Activated CD4-positive, alpha-beta T cell treated with anti-CD3 and anti-CD28 coated beads for 4 hours (primary cell): Measurements from ENCODE around the gene TMEM238L.
A peak's percentile ranks its signal among the peaks of the same experiment; 100 is the strongest.
"Not testable (repeated sequence)": the region's sequence is repeated elsewhere in the genome, so short reads cannot be mapped to it uniquely, and the experiment has no call there.

Experiments used
- DNase-seq, 2 donors: peaks; one replicate each; pipeline ENCODE4 v3.0.0-alpha.2; 2020

The TMEM238L gene

GRCh38 chr17:10803830-10804475 is at the start of gene TMEM238L:
TMEM238L (minus strand) TSS chr17:10804099; CDS start chr17:10803963, 136 bp downstream.
- DNase-seq = no peak

GRCh38 chr17:10846636-10847035 is 42.7 kb upstream of the TMEM238L start:
- DNase-seq = not testable (repeated sequence)

- no peak for DNase-seq
These were observed 41.5 kb upstream of the TMEM238L start for GRCh38 chr17:10845388-10845751.

- DNase-seq = peak; percentile 73 to 76
These were observed 40.9 kb upstream of the TMEM238L start for GRCh38 chr17:10844621-10845387.

- DNase-seq = peak; percentile 2 to 3
These were observed 39.9 kb upstream of the TMEM238L start for GRCh38 chr17:10843811-10844210.

- DNase-seq = no peak
These were observed 38.8 kb upstream of the TMEM238L start for GRCh38 chr17:10842658-10843057.

- no peak for DNase-seq
These were observed 34.8 kb upstream of the TMEM238L start for GRCh38 chr17:10838682-10839081.

- DNase-seq = no peak
These were observed 34.0 kb upstream of the TMEM238L start, which contains the start of gene PIRT for GRCh38 chr17:10837921-10838320. PIRT (minus strand) TSS chr17:10838087; CDS start chr17:10825645, 12,442 bp downstream.

- no peak for DNase-seq
These were observed 33.2 kb upstream of the TMEM238L start for GRCh38 chr17:10836966-10837590.

GRCh38 chr17:10836145-10836544 is 32.2 kb upstream of the TMEM238L start:
- no peak for DNase-seq

- DNase-seq = no peak
These were observed 27.8 kb upstream of the TMEM238L start for GRCh38 chr17:10831696-10832095.

GRCh38 chr17:10827898-10828552 is 24.1 kb upstream of the TMEM238L start:
- DNase-seq = no peak

- no peak for DNase-seq
These were observed 21.0 kb upstream of the TMEM238L start for GRCh38 chr17:10824874-10825273.

- DNase-seq = no peak
These were observed 17.9 kb upstream of the TMEM238L start for GRCh38 chr17:10821770-10822169.

GRCh38 chr17:10821054-10821453 is 17.2 kb upstream of the TMEM238L start:
- no peak for DNase-seq

GRCh38 chr17:10815319-10815718 is 11.4 kb upstream of the TMEM238L start:
- no peak for DNase-seq

GRCh38 chr17:10814075-10814474 is 10.2 kb upstream of the TMEM238L start:
- DNase-seq = no peak

GRCh38 chr17:10812674-10813073 is 8.8 kb upstream of the TMEM238L start:
- no peak for DNase-seq

GRCh38 chr17:10809605-10810004 is 5.7 kb upstream of the TMEM238L start:
- DNase-seq = no peak

- DNase-seq = no peak
These were observed 3.8 kb upstream of the TMEM238L start for GRCh38 chr17:10807704-10808128.

- DNase-seq = no peak
These were observed 2.8 kb upstream of the TMEM238L start for GRCh38 chr17:10806545-10807262.

- DNase-seq = no peak
These were observed 2.0 kb upstream of the TMEM238L start for GRCh38 chr17:10805911-10806310.

- DNase-seq = no peak
These were observed 647 bp upstream of the TMEM238L start for GRCh38 chr17:10804546-10804945.
